HCT116 (cell line): ENCODE data around the gene FAM13A. TPM values are rescaled to one million over a fixed set of nuclear protein-coding genes. Genes with fewer than 3 reads are reported as not detected.

ENCODE experiments used
- ATAC-seq: fragments of 200-7000 bp; cut with Tn5 transposase; 2 replicates; pipeline ENCODE4 v1.9.1; 2020; ENCODE audit warnings: mild to moderate bottlenecking, moderate library complexity
- BruUV-seq: library from RNA; stranded (reverse); fragments of 400-500 nt; replicated peaks from 2 replicates; lab custom pipeline; 2021; lab: Mats Ljungman, UMichigan
- CTCF ChIA-PET: fragments of 300-600 bp; sonication (Branson Sonifier 250); formaldehyde crosslinking; loops from one replicate; lab custom pipeline; 2021; ENCODE audit warnings: antibody characterized with exemption; lab: Charles Lee
- POLR2A ChIA-PET: fragments of 300-600, 350-600 bp; sonication (Branson Sonifier 250); formaldehyde crosslinking; loops from one replicate; lab custom pipeline; 2021; ENCODE audit warnings: antibody characterized with exemption; lab: Charles Lee
- RAD21 ChIA-PET, 2 experiments: fragments of 300-600 bp; sonication (Branson Sonifier 250); formaldehyde crosslinking; loops; one replicate each; lab custom pipeline; 2023; ENCODE audit warnings: low total read pairs in 2 of 2; ENCODE audit not compliant: uncharacterized antibody in 2 of 2, unreplicated experiment in 2 of 2, low non-redundant PET in 1 of 2; lab: Charles Lee
- DNase-seq: peaks from one replicate; pipeline ENCODE4 v3.0.0-alpha.2; 2010; ENCODE audit warnings: low read depth, low spot score
- H2AFZ ChIP-seq: fragments of 200-600 bp; shearing (Covaris generic), sonication (generic); 2 replicates; pipeline ENCODE4 v1.6.1; 2017; ENCODE audit warnings: low read depth, mixed run types, mixed read lengths, antibody characterized with exemption, low read length; ENCODE audit not compliant: poor library complexity, severe bottlenecking
- H3K27ac ChIP-seq: 2 replicates; pipeline ENCODE4 v1.5.1; 2012; ENCODE audit warnings: low read depth, low read length
- H3K27me3 ChIP-seq: fragments of 200-600 bp; sonication (generic); 2 replicates; pipeline ENCODE4 v1.6.1; 2016; ENCODE audit warnings: mixed run types, low read length, mixed read lengths; ENCODE audit not compliant: insufficient read depth
- H3K36me3 ChIP-seq, 2 experiments: fragments of 200-500 bp in 1 of 2; fragments of 200-600 bp in 1 of 2; sonication (Bioruptor generic) in 1 of 2; sonication (generic) in 1 of 2; 2 replicates each; pipeline versions ENCODE4 v1.5.1 to v1.6.1; 2014 to 2016; ENCODE audit warnings: low read length in 2 of 2, inconsistent platforms in 1 of 2, mixed read lengths in 1 of 2, mixed run types in 1 of 2; ENCODE audit not compliant: insufficient read depth in 2 of 2, control insufficient read depth in 1 of 2
- H3K4me1 ChIP-seq, 2 experiments: fragments of 200-600 bp in 1 of 2; sonication (generic) in 1 of 2; 2 replicates each; pipeline versions ENCODE4 v1.5.1 to v1.6.1; 2012 to 2017; ENCODE audit warnings: low read length in 2 of 2, inconsistent platforms in 1 of 2, mild to moderate bottlenecking in 1 of 2, mixed read lengths in 1 of 2, mixed run types in 1 of 2, moderate library complexity in 1 of 2; ENCODE audit not compliant: insufficient read depth in 2 of 2, control insufficient read depth in 1 of 2
- H3K4me2 ChIP-seq: fragments of 200-600 bp; sonication (generic); 2 replicates; pipeline ENCODE4 v1.6.1; 2017; ENCODE audit warnings: mixed run types, low read length, mixed read lengths
- H3K4me3 ChIP-seq, 2 experiments: fragments of 200-600 bp in 1 of 2; sonication (generic) in 1 of 2; replicated peaks in 1 of 2; 2 replicates each; pipeline ENCODE4 v1.5.1; 2011 to 2016; ENCODE audit warnings: low read length in 2 of 2, control low read depth in 1 of 2, low read depth in 1 of 2, mild to moderate bottlenecking in 1 of 2, mixed read lengths in 1 of 2, mixed run types in 1 of 2
- H3K79me2 ChIP-seq: fragments of 200-600 bp; sonication (generic); 2 replicates; pipeline ENCODE4 v1.6.1; 2017; ENCODE audit warnings: mild to moderate bottlenecking, mixed run types, low read length, moderate library complexity, mixed read lengths; ENCODE audit not compliant: insufficient read depth
- H3K9ac ChIP-seq: fragments of 200-600 bp; sonication (generic); 2 replicates; pipeline ENCODE4 v1.6.1; 2016; ENCODE audit warnings: low read length, mixed read lengths
- H3K9me2 ChIP-seq: fragments of 200-600 bp; sonication (generic), shearing (Covaris generic); 2 replicates; pipeline ENCODE4 v1.6.1; 2017; ENCODE audit warnings: mixed run types, mild to moderate bottlenecking, moderate library complexity; ENCODE audit not compliant: insufficient read depth
- H3K9me3 ChIP-seq, 2 experiments: fragments of 200-500 bp in 1 of 2; fragments of 200-600 bp in 1 of 2; sonication (Bioruptor generic) in 1 of 2; sonication (generic) in 1 of 2; 2 replicates each; pipeline ENCODE4 v1.6.1; 2014 to 2017; ENCODE audit warnings: low read length in 2 of 2, mixed read lengths in 2 of 2, inconsistent platforms in 1 of 2, low read depth in 1 of 2, mild to moderate bottlenecking in 1 of 2, mixed run types in 1 of 2, moderate library complexity in 1 of 2; ENCODE audit not compliant: control insufficient read depth in 1 of 2, insufficient read depth in 1 of 2
- H4K20me1 ChIP-seq: fragments of 200-600 bp; sonication (generic), shearing (Covaris generic); 2 replicates; pipeline ENCODE4 v1.6.1; 2017; ENCODE audit warnings: mixed run types, mild to moderate bottlenecking, moderate library complexity; ENCODE audit not compliant: insufficient read depth
- CEBPB ChIP-seq: IDR thresholded peaks from 2 replicates; pipeline ENCODE4 v1.6.1; 2012; ENCODE audit warnings: low read depth
- EGR1 ChIP-seq: IDR thresholded peaks from 2 replicates; pipeline ENCODE4 v1.6.1; 2012; ENCODE audit warnings: low read depth
- ELF1 ChIP-seq: IDR thresholded peaks from 2 replicates; pipeline ENCODE4 v1.6.1; 2012; ENCODE audit warnings: low read depth, borderline replicate concordance
- EZH2 ChIP-seq: fragments of 200-600 bp; sonication (generic); IDR thresholded peaks from 2 replicates; pipeline ENCODE4 v1.6.1; 2017; ENCODE audit warnings: antibody characterized with exemption, mixed run types
- EZH2phosphoT487 ChIP-seq: fragments of 200-600 bp; IDR thresholded peaks from 2 replicates; pipeline ENCODE4 v1.6.1; 2018; ENCODE audit warnings: antibody characterized with exemption, borderline replicate concordance
- JUND ChIP-seq: IDR thresholded peaks from 2 replicates; pipeline ENCODE4 v1.6.1; 2012
- POLR2A ChIP-seq: IDR thresholded peaks from 2 replicates; pipeline ENCODE4 v1.7.0; 2011; ENCODE audit warnings: borderline replicate concordance; ENCODE audit not compliant: insufficient read depth, insufficient read length; ENCODE audit errors: extremely low read depth
- RAD21 ChIP-seq: IDR thresholded peaks from 2 replicates; pipeline ENCODE4 v1.6.1; 2012; ENCODE audit warnings: low read depth, mild to moderate bottlenecking
- REST ChIP-seq: IDR thresholded peaks from 2 replicates; pipeline ENCODE4 v1.6.1; 2012; ENCODE audit warnings: low read depth
- SIN3A ChIP-seq: IDR thresholded peaks from 2 replicates; pipeline ENCODE4 v1.6.1; 2012; ENCODE audit warnings: low read depth
- SP1 ChIP-seq: IDR thresholded peaks from 2 replicates; pipeline ENCODE4 v1.6.1; 2012; ENCODE audit warnings: low read depth
- SRF ChIP-seq: IDR thresholded peaks from 2 replicates; pipeline ENCODE4 v1.6.1; 2012; ENCODE audit warnings: low read depth
- TCF7L2 ChIP-seq: IDR thresholded peaks from 2 replicates; pipeline ENCODE4 v1.7.0; 2011; ENCODE audit warnings: borderline replicate concordance, inconsistent platforms; ENCODE audit not compliant: insufficient read depth, insufficient read length; ENCODE audit errors: extremely low read depth
- YY1 ChIP-seq: IDR thresholded peaks from 2 replicates; pipeline ENCODE4 v1.6.1; 2011; ENCODE audit warnings: low read length, low read depth, moderate library complexity, mild to moderate bottlenecking; ENCODE audit not compliant: insufficient replicate concordance; ENCODE audit errors: extremely low read depth
- ZNF274 ChIP-seq: fragments of 200-500 bp; sonication (Bioruptor generic); IDR thresholded peaks from 2 replicates; pipeline ENCODE4 v1.6.1; 2014; ENCODE audit warnings: mild to moderate bottlenecking, low read depth, low read length, inconsistent platforms
- intact Hi-C: fragments of 100-400 bp; cut with micrococcal nuclease; formaldehyde crosslinking; loops from 2 replicates; pipeline ENCODE4 v1.10.0; 2022
- total RNA-seq: library from RNA; stranded (reverse); gene quantifications from one replicate; pipeline ENCODE4 v1.2.1, GENCODE V29; 2021; ENCODE audit not compliant: unreplicated experiment
- TF ChIP-seq, protein P1 (sequence below): IDR thresholded peaks from 2 replicates; pipeline ENCODE4 v1.6.1; 2012
- TF ChIP-seq, protein P2 (sequence below), 3 experiments: fragments of 200-600 bp in 1 of 3; sonication (generic) in 1 of 3; IDR thresholded peaks in 2 of 3; conservative IDR thresholded peaks in 1 of 3; 2 replicates each; pipeline ENCODE4 v1.5.1; 2012 to 2017; ENCODE audit warnings: low read depth in 2 of 3, low read length in 2 of 3, antibody characterized with exemption in 1 of 3, borderline replicate concordance in 1 of 3, control low read depth in 1 of 3, mild to moderate bottlenecking in 1 of 3, mixed read lengths in 1 of 3, mixed run types in 1 of 3, moderate library complexity in 1 of 3; ENCODE audit not compliant: insufficient read depth in 1 of 3

The FAM13A gene
- total RNA-seq, 1 experiment from 2014 or later: 17.2 TPM

- no peaks in the 10 kb centered on the region for H3K27me3 ChIP-seq
- no peak overlapping the region for H3K4me2 ChIP-seq
- no peaks in the 10 kb centered on the region for H3K4me1 ChIP-seq
- ChIA-PET RAD21 (no interaction called here), POLR2A (no interaction called here), CTCF (no interaction called here)
- H3K79me2 ChIP-seq: no peaks in the 10 kb centered on the region
- no peak for ATAC-seq
- no peak for TF ChIP-seq JUND
- no peak for TF ChIP-seq TCF7L2
- no peak for TF ChIP-seq SP1
- no peak for TF ChIP-seq ELF1
- no peak for TF ChIP-seq RAD21
- no peak for TF ChIP-seq SIN3A
- no peak for TF ChIP-seq CEBPB
- TF ChIP-seq, protein P1, sequence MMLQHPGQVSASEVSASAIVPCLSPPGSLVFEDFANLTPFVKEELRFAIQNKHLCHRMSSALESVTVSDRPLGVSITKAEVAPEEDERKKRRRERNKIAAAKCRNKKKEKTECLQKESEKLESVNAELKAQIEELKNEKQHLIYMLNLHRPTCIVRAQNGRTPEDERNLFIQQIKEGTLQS: no peak
- no peak for TF ChIP-seq POLR2A
- no peak overlapping the region for H3K4me3 ChIP-seq
- intact Hi-C loops: no loop called here
- H3K36me3 ChIP-seq: peaks cover 0 to 5% of the 10 kb centered on the region in 2 experiments; a peak in 1 of 4 replicates
- no peaks in the 10 kb centered on the region for H3K9me3 ChIP-seq
- H3K9ac ChIP-seq: no peak overlapping the region
- H3K9me2 ChIP-seq: no peaks in the 10 kb centered on the region
- H4K20me1 ChIP-seq: no peaks in the 10 kb centered on the region
- no peak overlapping the region for H3K27ac ChIP-seq
- no peak overlapping the region for H2AFZ ChIP-seq
- no peak for DNase-seq
- no TSS peak for BruUV-seq
Observed at GRCh38 chr4:88744609-88745008, 312.4 kb downstream of the FAM13A start.

GRCh38 chr4:88743696-88744095 lies 313.3 kb downstream of the FAM13A start:
- no peak overlapping the region for H3K9ac ChIP-seq
- no peak overlapping the region for H3K4me3 ChIP-seq
- H3K9me3 ChIP-seq: no peaks in the 10 kb centered on the region
- intact Hi-C loops: no loop called here
- DNase-seq (no peak), ATAC-seq (no peak)
- H3K4me2 ChIP-seq: no peak overlapping the region
- no peaks in the 10 kb centered on the region for H3K4me1 ChIP-seq
- no peak overlapping the region for H2AFZ ChIP-seq
- no peaks in the 10 kb centered on the region for H4K20me1 ChIP-seq
- H3K36me3 ChIP-seq: peaks cover 0 to 2% of the 10 kb centered on the region in 2 experiments; a peak in 1 of 4 replicates
- RAD21 ChIA-PET: no interaction called here
- no peaks in the 10 kb centered on the region for H3K27me3 ChIP-seq
- no TSS peak for BruUV-seq
- H3K9me2 ChIP-seq: no peaks in the 10 kb centered on the region
- POLR2A ChIA-PET: no interaction called here
- H3K79me2 ChIP-seq: no peaks in the 10 kb centered on the region
- CTCF ChIA-PET: no interaction called here
- no peak overlapping the region for H3K27ac ChIP-seq
- no peak for TF ChIP-seq EZH2phosphoT487
- no peak for TF ChIP-seq EGR1
- TF ChIP-seq YY1: no peak
- TF ChIP-seq SRF: no peak
- no peak for TF ChIP-seq TCF7L2
- TF ChIP-seq SIN3A: no peak
- TF ChIP-seq ELF1: no peak
- no peak for TF ChIP-seq REST
- no peak for TF ChIP-seq EZH2
- TF ChIP-seq, protein P2, sequence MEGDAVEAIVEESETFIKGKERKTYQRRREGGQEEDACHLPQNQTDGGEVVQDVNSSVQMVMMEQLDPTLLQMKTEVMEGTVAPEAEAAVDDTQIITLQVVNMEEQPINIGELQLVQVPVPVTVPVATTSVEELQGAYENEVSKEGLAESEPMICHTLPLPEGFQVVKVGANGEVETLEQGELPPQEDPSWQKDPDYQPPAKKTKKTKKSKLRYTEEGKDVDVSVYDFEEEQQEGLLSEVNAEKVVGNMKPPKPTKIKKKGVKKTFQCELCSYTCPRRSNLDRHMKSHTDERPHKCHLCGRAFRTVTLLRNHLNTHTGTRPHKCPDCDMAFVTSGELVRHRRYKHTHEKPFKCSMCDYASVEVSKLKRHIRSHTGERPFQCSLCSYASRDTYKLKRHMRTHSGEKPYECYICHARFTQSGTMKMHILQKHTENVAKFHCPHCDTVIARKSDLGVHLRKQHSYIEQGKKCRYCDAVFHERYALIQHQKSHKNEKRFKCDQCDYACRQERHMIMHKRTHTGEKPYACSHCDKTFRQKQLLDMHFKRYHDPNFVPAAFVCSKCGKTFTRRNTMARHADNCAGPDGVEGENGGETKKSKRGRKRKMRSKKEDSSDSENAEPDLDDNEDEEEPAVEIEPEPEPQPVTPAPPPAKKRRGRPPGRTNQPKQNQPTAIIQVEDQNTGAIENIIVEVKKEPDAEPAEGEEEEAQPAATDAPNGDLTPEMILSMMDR (IDR thresholded peaks at IDR 0.05 in 2 of 3, conservative IDR thresholded peaks at IDR 0.05 in 1 of 3; ENCODE audit: borderline replicate concordance in 1 of 3, insufficient read depth in 1 of 3, low read depth in 2 of 3, low read length in 2 of 3): no peak
- no peak for TF ChIP-seq ZNF274
